NCI-H1436 (cell line): ENCODE results near the gene KRTAP10-1.
A peak's percentile ranks its signal among the peaks of the same experiment; 100 is the strongest.

Experiments
- DNase-seq: peaks from one replicate; lab custom pipeline; 2025; lab: John Stamatoyannopoulos, UW

Gene KRTAP10-1

DNA sequence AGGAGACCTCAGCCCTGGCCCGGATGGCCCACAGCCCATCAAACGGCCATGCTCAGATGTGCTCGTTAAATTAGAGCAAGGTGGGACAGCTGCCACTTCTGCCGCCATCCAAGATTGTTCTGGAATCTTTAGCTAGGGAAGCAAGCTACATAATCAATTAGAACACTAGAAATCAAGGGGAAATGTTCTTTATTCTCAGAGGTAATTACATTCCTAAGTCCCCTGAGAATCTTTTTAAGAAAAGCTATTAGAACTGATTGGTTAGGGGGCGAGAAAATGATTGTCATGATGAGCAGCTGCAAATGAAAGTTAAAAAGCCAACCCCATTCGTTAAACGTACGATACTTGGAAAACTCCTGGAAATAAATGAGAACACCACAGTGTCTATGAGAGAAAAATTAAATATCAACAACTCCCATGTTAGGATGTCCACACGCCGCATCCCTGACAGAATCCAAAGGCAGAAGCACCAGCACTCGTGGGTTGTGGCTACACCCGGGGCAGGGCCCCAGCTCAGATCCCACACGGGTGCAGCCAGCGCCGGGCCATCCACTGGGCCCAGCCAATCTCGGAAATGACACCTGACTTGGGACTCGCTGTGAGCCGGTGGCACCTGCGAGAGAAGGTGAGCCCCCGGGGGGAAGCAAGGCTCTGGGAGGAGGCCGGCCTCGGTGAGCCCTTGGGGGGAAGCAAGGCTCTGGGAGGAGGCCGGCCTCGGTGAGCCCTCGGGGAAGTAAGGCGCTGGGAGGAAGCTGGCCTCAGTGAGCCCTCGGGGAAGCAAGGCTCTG, 37.6 kb downstream of the KRTAP10-1 start:
- no peak for DNase-seq

DNA sequence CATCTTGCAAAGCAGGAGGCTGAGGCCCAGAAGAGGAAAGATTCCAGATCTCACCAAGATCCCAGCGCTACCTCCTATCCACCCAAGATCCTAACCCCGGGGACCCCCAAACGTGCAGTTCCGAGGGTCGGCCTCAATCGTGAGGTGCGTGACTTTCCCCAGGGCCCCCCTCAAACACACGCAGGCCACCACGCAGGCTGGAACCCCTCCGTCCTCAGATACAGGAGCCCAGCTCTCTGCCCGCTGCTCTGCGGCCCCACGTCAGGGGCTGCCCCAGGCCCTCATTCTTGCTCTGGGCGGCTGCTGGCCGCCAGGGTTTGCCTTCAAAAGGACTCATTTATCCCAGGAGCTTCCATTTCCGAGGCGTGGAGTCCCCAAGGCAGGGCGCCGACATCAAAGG, 39.9 kb downstream of the KRTAP10-1 start:
- no peak for DNase-seq

DNA sequence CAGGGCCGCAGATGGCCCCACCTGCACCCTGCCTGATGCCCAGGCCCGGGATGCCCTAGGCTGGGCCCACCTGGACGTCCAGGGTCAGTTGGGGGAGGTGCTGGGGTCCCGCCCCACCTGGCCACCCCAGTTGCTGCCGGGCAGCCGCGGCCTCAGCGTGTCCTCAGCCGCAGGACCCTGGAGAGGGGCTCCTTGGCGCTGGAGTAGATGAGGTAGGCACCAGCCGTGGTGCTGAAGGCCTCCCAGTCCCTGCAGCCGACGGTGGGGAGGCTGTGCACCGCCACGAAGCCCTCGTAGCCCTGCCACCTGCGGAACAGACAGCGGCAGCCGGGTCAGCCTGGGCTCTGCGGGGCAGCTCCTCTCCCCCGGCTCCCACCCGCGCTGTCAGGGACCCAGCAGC, 40.4 kb downstream of the KRTAP10-1 start:
- no peak for DNase-seq

DNA sequence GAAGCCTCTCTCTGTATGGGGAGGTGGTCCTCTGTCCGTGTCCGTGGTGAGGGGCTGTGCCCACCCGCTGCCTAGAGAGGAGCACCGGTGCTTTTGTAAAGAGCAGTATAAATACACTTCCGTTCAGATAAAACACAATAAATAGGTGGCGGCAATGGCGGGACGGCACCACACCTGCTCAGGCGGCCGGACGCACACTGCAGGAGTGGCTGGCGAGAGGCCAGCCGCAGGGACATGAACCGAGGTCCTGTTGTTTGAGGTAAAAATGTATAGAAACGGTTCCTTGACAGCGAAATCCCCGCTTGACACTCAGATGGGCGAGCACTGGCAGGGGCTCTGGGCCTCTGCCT, 40.8 kb downstream of the KRTAP10-1 start:
- DNase-seq: no peak

DNA sequence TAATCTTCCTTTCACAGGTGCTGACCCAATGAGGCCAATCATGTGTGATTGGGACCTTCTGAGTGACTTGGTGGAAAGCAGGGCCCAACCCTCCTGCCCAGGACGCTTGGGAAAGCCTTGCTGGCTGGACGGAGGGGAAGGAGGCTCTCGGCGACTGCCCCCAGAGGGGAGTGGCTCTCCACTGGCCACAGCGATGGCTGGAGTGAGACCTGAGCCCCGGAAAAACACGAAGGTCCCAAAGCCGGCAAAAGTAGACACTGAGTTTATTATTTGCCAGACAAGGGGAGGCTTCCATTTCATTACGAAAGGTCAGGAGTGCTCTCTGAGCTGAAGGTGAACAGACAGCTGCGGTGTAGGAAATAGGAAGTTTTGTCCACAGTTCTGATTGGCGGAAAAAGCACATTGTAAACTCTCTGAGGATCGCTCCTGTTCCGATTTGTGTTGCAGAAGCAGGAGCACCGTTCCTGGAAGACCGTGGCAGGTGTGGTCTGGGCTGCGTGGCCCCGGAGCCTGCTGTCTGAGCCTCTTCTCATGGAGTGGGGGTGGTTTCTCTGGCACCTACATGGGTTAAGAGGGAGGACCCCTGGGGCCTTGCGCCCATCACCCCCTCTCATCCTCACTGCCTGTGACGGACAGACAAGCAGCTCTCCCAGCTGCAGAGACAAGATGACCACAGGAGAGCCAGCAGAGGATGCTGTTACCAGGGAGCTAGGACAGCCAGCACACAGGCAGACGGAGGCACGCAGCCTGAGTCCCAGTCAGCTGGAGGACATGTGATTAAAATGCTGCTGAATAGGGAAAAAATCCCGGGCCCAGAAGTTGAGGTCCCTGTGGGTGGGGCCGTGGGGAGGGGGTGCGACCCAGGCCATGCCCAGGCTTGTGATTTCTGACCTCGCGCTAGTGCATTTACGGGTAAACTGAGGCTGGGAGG, 41.5 kb downstream of the KRTAP10-1 start:
- no peak for DNase-seq

DNA sequence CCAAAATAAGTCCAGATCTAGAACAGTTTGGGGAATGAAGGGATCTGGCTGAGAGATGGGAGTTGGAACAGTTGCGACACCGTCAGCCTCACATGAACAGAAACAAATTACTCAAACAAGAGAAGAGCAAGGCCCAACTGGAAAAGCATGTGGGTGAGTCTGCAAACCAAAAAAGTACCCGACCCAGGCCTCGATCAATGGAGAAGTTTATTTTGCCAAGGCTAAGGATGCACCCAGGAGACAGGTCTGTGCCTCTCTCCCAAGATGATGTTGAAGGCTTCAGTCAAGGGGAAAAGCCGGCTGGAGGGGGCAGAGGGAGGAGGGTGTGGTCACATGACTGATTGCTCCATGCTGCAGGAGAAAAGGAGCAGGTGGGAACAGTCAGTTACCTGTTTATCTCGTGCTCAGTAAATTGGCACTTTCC, 42.3 kb downstream of the KRTAP10-1 start:
- DNase-seq: peak; percentile 60

DNA sequence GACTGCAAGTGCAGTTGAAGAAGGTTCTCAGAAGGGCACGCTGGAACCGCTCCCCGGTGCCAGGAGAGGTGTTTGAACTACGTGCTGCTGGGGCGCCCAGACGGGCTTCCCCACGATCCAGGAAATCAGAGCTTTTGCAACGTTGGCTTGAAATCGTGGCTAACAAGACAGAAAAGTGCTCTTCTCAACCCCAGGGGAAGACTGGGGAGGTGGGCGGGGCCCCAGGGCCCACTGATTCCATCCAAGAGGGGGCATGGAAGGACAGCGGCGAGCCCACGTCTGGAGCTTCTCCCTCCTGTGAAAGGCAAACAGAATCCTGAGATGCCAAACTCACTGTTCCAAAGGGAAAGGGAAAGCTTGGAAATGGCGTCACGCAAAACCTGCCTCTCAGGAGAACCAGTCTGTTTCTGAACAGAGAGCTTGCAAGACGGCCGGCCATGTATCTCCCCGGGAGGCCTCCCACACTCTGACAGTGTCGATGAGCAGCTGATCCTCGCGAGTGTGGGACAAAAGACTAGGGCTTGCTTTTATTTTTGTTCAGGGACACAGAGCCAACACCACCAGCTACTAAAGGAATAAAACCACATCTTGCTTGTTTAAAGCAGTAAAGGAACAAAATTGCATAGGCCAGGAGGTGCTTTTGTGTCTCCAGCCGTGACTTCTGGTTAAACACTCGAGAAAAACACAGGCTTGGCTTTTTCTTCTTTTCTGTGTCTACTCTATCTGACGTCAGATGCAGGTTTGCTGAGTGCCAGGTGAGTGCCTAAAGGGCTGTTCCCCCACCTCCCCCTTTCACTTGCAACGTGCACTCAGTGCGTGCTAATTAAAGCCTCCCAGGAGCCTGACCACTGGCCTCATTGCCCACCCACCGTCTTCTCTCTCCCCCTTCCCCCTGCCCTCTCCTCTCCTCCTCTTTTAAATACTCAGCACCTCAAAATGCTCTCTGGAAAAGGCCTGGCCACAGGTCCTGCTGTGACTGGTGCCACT, 43.1 kb downstream of the KRTAP10-1 start:
- DNase-seq: peak; percentile 70

DNA sequence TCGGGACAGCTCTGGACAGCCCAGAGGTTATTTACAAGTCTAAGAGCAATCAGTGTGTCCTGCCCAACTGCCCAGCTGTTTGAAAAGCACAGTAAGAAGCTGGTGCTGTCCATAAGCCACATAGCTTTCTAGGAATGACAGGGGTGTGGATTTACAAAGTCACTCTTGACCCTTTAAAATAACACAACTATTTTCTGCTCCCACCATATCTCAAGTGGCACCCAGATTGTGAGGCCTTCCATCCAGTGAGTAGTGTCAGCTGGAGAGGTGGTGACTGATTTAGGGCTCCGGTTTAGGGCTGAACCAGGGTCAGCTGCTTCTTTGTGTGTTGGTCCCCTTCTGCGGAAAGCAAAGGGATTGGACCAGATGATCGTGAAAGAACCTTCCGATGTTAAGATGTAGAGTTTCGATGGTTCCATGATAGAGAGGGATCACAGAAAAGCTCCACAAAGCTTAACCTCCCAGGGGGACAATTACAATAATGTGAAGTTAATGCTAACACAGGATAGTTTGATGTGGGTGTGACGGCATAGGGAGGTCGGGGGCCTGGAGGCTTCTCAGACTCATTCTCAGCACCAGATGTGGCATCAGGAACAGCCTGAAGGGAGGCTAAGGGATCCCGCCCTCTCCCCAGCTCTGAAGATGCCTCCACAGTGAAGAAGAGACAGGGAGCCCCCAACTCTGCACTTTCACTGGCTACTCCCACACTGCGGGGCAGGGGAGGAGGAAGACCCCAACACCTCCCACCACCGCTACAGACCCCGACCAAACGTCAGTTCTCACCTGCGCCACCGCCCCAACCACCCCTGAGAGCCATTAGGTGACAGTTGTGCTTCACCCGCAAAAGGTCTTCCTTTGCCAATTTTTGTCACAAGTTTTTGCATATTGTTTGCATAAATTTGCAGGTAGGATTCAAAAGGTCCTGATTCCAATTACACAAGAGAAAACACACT, 44.1 kb downstream of the KRTAP10-1 start:
- no peak for DNase-seq

DNA sequence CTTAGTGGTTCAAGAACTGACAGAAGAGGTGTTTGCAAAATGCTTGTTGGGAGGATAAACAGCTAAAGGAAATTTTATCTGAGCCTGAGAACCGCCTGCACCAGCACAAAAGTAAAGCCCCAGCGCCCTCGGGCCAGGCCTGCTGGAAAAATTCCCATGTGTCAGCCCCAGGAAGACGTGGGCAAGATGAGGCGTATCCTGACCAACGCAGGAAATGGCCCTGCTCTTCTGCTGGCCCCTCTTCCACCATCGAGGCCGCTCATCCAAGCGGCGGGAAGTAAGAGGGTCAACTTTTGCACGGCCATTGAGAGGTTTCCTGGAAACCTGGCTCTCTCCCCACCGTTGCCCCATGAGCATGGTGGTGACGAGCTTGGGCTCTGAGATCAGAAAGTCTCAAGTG, 45.0 kb downstream of the KRTAP10-1 start:
- no peak for DNase-seq

DNA sequence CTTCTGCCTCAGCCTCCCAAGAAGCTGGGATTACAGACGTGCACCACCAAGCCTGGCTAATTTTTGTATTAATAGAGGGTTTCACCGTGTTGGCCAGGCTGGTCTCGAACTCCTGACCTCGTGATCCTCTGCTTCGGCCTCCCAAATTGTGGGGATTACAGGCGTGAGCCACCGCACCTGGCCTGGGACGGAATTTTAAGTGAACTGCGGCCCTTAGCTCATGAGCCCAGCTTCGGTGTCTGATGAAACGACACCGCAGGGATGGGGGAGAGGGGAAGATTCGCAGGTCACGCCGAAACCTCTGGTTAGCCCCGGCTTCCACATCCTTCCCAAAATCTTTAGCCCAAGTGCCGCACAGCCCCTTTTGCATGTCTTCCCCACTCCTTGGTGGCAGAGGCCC, 45.6 kb downstream of the KRTAP10-1 start:
- DNase-seq: no peak

DNA sequence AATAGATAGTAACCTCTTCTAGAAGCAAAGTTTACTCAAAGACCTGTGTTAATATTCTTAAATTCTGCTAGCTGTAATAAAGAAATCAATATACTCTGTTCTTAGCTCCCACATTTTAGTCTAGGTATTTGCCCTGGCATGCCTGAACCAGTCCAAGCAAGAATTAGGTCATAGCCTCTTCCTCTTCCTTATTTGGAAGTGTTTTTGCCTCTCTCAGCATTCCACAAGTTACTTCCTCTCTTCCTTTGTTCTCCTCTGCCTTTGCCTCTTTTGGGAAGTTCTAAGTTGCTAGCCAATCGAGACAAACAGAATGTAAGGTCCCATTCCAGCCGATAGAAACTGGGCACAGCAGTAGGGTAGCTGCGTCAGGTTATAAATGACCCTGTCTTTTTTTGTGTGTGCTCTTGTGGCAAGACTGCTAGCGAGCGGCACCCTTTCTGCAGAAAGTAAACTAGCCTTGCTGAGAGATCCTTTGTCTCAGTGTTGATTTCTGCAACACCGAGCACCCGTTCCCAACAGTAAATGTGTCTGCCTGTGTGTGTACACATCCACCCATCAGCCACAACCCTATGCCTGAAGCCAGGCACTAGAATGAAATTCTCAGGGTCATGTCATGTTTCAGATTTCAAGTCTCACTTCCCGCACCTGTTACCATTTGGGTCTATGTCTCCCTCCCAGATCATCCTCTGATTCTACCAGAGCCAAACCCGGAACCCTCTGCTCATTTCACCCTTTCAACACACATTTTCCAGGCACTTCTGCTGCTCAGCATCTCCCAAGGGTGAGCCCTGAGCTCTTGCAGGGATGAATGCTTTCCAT, 47.2 kb downstream of the KRTAP10-1 start:
- DNase-seq: no peak

DNA sequence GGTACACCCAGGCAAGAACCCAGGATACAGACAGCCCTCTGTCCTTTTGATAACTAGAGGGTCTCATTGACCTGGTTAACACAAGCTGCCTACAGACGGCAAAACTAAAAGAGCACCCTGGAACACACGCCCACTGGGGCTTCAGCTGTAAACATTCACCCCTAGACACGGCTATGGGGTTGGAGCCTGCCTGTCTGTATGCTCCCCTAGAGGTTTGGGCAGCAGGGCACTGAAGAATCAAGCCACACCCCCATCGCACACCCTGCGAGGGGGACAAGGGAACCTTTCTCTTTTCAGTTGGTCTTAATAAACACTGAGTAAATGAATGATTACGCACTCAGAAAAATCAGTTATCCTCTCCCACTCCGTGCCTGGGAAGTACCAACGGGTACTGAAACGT, 49.2 kb downstream of the KRTAP10-1 start:
- DNase-seq: no peak

DNA sequence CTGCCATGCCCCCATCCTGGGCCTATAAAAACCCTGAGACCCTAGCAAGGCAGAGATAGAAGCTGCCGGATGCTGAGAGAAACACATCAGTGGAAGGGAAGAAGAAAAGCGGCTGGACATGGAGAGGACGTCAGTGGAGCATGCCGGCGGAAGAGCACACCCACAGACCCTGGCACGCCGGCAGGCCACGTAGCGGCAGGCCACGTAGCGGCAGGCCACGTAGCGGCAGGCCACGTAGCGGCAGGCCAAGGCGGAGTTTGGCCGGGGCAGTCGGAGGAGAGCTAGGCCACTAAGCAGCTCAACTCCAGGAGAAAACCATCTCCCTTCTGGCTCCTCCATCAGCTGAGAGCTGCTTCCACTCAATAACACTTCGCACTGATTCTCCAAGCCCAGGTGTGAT, 49.6 kb downstream of the KRTAP10-1 start:
- DNase-seq: no peak

DNA sequence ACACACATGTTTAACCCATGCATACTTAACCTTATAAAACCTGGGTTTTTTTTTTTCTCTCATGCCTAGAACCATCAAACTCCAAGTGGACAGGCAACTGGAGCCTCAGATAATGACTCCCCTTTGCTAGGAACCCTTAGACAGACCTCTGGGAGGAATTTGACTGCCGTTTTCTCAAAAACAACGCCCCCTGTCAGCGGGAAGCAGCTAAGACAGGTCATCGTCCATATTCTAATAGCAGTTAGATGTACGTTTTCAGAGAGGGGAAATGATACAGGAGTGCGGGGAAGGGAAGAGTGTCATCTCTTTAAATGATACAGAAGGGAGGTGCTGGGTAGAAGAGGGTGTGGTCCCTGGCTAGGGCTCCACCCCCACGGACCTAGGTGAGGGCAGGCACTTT, 50.0 kb downstream of the KRTAP10-1 start:
- DNase-seq: no peak
